Esophagus (tissue), 2 donors: ENCODE results near the gene ENTPD5. TPM values are rescaled to one million over a fixed set of nuclear protein-coding genes. Genes with fewer than 3 reads are reported as not detected.
"Not testable (repeated sequence)": the region's sequence is repeated elsewhere in the genome, so short reads cannot be mapped to it uniquely, and the experiment has no call there.

Experiments used
- H3K27ac ChIP-seq, 2 donors: one replicate each; pipeline ENCODE4 v1.5.1; 2013; ENCODE audit warnings: low read depth in 2 of 2, mild to moderate bottlenecking in 2 of 2, inconsistent platforms in 1 of 2, low read length in 1 of 2, moderate library complexity in 1 of 2
- H3K27me3 ChIP-seq, 2 donors: one replicate each; pipeline ENCODE4 v1.6.1; 2013; ENCODE audit warnings: low read length in 2 of 2, control low read depth in 1 of 2, mild to moderate bottlenecking in 1 of 2; ENCODE audit not compliant: insufficient read depth in 2 of 2, control insufficient read depth in 1 of 2
- H3K36me3 ChIP-seq, 2 donors: one replicate each; pipeline ENCODE4 v1.6.1; 2013; ENCODE audit warnings: low read length in 1 of 2; ENCODE audit not compliant: control insufficient read depth in 2 of 2, insufficient read depth in 2 of 2
- H3K4me1 ChIP-seq, 2 donors: one replicate each; pipeline ENCODE4 v1.6.1; 2013; ENCODE audit warnings: low read length in 1 of 2; ENCODE audit not compliant: control insufficient read depth in 2 of 2, insufficient read depth in 2 of 2
- H3K4me3 ChIP-seq, 2 donors: one replicate each; pipeline ENCODE4 v1.5.1; 2013; ENCODE audit warnings: low read length in 2 of 2, mild to moderate bottlenecking in 2 of 2, low read depth in 1 of 2, moderate library complexity in 1 of 2
- H3K9me3 ChIP-seq, 2 donors: one replicate each; pipeline ENCODE4 v1.6.1; 2013; ENCODE audit warnings: mild to moderate bottlenecking in 2 of 2, low read depth in 1 of 2, low read length in 1 of 2, moderate library complexity in 1 of 2; ENCODE audit not compliant: control insufficient read depth in 2 of 2, insufficient read depth in 1 of 2
- WGBS, 2 donors: extraction: QIAGEN DNeasy Blood & Tissue Kit; methylation state at CpG; one replicate each; pipeline ENCODE4 v1.1.7; 2013; 5-methylcytosine and 5-hydroxymethylcytosine counted together
- polyA plus RNA-seq, 2 donors: library from polyadenylated mRNA; stranded (reverse); fragments of 200-250 nt; gene quantifications; one replicate each; pipeline ENCODE4 v1.2.3, GENCODE V29; 2013
- donor health status: healthy with polysubstance abuse.
- donor health status: Bipolar disorder and iron deficiency.

The ENTPD5 gene
- polyA plus RNA-seq, 2 donors, result 8.1 to 8.3 TPM

DNA sequence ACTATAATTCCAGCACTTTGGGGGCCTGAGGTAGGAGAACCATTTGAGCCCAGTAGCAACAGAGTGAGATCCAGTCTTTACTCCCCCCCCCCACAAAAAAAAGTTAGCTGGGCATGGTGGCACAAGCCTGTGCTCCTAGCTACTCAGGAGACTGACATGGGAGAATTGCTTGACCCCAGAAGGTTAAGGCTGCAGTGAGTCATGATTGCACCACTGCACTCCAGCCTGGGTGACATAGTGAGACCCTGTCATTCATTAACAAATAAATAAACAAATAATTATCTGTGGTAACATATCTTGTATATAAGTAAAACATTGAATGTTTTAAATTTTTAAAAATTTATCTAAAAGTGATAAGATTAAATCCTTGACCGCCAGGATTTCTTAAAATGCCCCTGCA lies 4.8 kb downstream of the ENTPD5 start:
- Histone ChIP-seq H3K9me3 (no peaks in the 10 kb centered on the region), H3K27ac (no peak overlapping the region), H3K27me3 (no peaks in the 10 kb centered on the region), H3K4me3 (no peak overlapping the region), H3K4me1 (no peaks in the 10 kb centered on the region), H3K36me3 (peaks cover 0 to 2% of the 10 kb centered on the region in 2 donors)
- 67 to 93% methylated on average over 1 of the region's 1 CpG for WGBS, 2 donors

DNA sequence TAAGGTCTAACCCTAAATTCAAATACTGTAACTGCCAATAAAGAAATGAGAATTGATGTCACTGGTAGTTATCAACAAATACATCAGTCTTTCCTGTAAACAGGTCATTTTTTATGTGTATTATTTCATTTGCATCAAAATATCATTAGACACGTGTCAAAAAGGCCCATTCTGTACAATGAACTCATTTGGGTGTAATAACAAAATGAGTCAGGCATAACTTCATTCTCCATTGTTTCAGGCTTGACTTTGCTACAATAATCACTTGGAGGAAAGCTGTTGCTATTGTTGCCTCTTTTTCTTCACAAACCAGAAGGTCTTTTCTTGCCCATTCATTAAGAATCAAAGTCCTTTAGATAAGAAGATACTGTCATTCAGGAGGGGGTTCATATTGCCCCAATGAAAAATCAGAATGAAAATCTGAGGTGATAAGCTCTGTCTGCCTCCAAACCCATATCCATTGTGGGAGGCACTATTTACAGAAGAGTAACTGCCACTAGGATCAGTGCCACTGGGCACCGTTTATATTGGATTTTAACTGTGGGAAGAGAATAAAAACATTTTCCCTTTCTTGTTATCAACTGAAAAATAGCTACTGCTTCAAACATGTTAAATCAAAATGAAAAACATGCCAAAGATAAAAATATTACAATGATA lies 10.1 kb downstream of the ENTPD5 start:
- Histone ChIP-seq H3K36me3 (peaks cover 2 to 5% of the 10 kb centered on the region in 2 donors), H3K4me1 (no peaks in the 10 kb centered on the region), H3K27ac (no peak overlapping the region), H3K9me3 (no peaks in the 10 kb centered on the region), H3K4me3 (no peak overlapping the region), H3K27me3 (no peaks in the 10 kb centered on the region)
- 72 to 75% methylated on average over 2 of the region's 2 CpGs for WGBS, 2 donors

DNA sequence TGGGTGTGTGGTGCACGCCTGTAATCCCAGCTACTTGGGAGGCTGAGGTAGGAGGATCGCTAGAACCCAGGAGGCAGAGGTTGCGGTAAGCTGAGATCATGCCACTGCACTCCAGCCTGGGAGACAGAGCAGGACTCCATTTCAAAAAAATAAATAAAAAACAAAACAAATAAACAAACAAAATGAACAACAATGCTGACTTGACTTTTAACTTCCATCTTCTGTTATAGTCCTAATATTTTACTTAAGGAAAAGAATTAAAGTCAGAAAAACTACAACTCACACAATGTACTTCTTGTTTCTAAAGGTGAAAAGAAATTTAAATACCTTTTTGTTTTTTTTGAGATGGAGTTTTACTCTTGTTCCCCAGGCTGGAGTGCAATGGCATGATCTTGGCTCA lies 13.4 kb downstream of the ENTPD5 start:
- H3K4me3 ChIP-seq, H3K27me3 ChIP-seq, H3K36me3 ChIP-seq, H3K9me3 ChIP-seq, H3K4me1 ChIP-seq, H3K27ac ChIP-seq: not testable (repeated sequence)
- WGBS, 2 donors, result 96% methylated on average over 3 of the region's 3 CpGs

DNA sequence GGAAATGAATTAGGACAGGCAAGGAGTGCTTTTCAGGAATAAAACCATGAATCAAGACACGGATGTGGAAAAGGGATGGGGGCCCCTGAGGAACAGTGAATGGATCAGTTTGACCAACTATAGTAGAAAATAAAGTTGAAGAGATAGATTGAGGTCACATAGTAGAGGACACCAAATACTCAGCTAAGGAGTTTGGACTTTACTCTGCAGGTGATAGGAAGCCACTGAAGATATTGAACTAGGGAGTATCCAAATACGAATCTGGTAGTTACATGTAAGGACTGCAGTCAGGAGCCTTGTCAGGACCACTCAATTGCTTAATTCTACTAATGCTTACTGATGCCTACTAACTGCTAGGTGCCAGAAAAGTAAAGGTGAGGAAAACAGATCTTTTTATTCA lies 20.4 kb downstream of the ENTPD5 start:
- WGBS, 2 donors, result 73 to 91% methylated on average over 2 of the region's 2 CpGs
- H3K4me3 ChIP-seq, result no peak overlapping the region
- H3K36me3 ChIP-seq, result no peaks in the 10 kb centered on the region
- H3K4me1 ChIP-seq, result no peaks in the 10 kb centered on the region
- no peaks in the 10 kb centered on the region for H3K27me3 ChIP-seq
- no peak overlapping the region for H3K27ac ChIP-seq
- H3K9me3 ChIP-seq, result no peaks in the 10 kb centered on the region

DNA sequence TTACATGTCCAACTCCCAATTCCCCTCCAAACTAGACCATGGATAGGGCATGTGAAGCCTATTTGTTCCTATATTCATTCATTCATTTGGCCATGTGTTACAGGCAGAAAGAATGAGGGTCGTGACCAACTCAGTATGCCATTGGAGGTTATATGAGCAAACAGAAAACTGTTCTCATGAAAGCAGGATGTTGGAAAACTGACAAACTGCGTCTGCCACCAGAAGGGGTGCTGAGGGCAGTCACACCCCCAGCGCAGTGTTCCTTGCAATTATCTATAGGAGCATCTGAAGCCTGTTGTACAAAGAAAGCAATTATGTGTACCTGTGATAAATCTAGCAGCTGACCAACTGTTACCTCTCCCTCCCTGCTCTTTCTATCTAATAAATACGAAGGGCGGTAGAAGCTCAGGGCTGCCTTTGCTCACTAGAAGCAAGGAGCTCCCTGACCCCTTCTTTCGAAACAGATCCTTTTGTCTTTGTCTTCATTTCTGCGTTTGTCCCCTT lies 21.1 kb downstream of the ENTPD5 start:
- WGBS, 2 donors, result 73 to 85% methylated on average over 7 of the region's 7 CpGs
- Histone ChIP-seq H3K36me3 (no peaks in the 10 kb centered on the region), H3K27ac (no peak overlapping the region)

DNA sequence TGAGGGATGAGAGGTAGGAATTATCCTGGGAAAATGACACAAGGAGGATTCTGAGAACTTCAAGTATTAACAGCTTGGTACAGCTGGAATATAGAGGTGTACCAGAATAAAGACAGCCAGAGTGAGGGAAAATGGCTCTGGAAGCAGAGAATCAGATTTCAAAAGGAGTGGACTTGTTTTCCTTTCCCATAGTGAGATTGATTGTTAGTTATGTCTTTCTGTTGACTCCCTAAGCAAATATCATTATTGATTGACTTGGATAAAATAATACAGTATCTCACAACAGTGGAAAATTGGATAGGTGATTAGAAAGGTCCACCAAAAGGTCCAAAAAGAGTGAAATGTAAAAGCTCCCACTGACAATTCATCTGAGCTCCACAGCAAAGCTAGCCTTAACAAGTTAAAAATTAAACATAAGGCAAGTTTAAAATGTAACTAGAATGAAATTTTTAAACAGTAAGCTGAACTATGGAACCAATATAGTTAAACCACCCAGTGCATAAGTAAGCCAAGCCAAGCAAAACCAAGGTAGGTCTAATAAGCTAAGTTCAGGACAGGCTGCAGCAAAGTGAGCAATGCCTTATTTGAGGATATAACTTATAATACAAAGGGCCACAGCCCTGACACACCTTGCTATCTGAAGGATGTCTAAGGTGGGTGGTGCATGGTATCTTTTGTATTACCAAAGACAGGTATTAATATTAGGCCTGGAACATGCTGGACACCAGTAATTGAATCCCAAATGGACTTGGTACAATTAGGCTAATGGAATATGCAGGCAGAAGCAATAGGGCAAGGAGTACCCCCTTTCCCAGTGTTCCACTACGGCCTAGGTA lies 21.8 kb downstream of the ENTPD5 start:
- Histone ChIP-seq H3K4me1 (no peaks in the 10 kb centered on the region), H3K27me3 (no peaks in the 10 kb centered on the region), H3K9me3 (no peaks in the 10 kb centered on the region), H3K36me3 (no peaks in the 10 kb centered on the region), H3K27ac (no peak overlapping the region), H3K4me3 (no peak overlapping the region)
- 83 to 88% methylated on average over 1 of the region's 1 CpG for WGBS, 2 donors

More for the DNA sequence above, 21.1 kb downstream of the ENTPD5 start:
- Histone ChIP-seq H3K27me3 (no peaks in the 10 kb centered on the region), H3K4me1 (no peaks in the 10 kb centered on the region), H3K9me3 (no peaks in the 10 kb centered on the region), H3K4me3 (no peak overlapping the region)

DNA sequence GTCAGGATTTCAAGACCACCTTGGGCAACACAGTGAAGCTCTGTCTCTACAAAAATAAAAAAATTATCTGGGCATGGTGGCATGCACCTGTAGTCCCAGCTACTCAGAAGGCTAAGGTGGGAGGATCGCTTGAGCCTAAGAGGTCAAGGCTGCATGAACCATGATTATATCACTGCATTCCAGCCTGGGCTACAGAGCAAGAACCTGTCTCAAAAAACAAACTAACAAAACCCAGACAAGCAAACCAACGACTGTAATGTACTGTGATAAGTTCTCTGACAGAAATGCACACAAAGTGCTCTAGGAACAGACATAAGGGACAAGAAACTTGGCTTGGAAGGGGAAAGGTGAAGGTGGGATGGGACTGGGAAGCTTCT lies 22.4 kb downstream of the ENTPD5 start:
- no peaks in the 10 kb centered on the region for H3K4me1 ChIP-seq
- H3K27me3 ChIP-seq, result no peaks in the 10 kb centered on the region
- H3K27ac ChIP-seq, result no peak overlapping the region
- H3K4me3 ChIP-seq, result no peak overlapping the region
- H3K9me3 ChIP-seq, result no peaks in the 10 kb centered on the region
- H3K36me3 ChIP-seq, result no peaks in the 10 kb centered on the region
- WGBS, 2 donors, result 54 to 68% methylated on average over 2 of the region's 2 CpGs

DNA sequence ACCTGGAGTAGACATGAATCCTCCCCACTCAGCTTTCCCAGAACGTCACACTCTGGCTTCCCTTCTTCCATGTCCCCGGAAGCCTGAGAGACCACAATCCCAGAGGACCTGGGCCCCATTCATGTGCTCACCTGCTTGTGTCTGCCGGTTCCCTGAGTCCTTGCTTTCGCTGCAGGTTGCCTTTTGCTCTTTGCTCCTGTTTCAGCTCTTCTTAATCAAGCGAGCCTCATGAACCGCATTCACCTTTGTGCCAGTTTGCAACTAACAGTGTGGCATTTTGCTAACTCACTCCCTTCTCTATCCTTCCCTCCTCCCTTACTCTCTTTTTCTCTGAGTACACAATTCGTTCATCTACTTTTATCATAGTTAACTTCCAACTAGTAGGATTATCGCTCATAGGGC lies 23.1 kb downstream of the ENTPD5 start:
- Histone ChIP-seq H3K27me3 (no peaks in the 10 kb centered on the region), H3K9me3 (no peaks in the 10 kb centered on the region), H3K4me1 (no peaks in the 10 kb centered on the region), H3K27ac (no peak overlapping the region), H3K4me3 (no peak overlapping the region), H3K36me3 (no peaks in the 10 kb centered on the region)
- WGBS, 2 donors, result 81 to 93% methylated on average over 8 of the region's 8 CpGs

DNA sequence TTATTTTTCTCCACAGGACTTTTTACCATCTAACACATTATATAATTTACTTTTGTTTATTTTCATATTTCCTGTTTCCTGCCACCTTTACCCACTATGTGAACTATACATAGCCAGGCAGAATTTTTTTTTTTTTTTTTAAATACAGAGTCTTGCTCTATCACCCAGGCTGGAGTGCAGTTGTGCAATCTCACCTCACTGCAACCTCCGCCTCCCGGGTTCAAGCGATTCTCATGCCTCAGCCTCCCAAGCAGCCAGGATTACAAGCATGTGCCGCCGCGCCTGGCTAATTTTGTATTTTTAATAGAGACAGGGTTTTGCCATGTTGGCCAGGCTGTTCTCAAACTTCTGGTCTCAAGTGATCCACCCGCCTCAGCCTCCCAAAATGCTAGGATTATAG lies 24.2 kb downstream of the ENTPD5 start:
- not testable (repeated sequence) for H3K9me3 ChIP-seq, H3K36me3 ChIP-seq, H3K27me3 ChIP-seq, H3K4me1 ChIP-seq, H3K27ac ChIP-seq, H3K4me3 ChIP-seq
- 95% methylated on average over 7 of the region's 7 CpGs for WGBS, 2 donors

DNA sequence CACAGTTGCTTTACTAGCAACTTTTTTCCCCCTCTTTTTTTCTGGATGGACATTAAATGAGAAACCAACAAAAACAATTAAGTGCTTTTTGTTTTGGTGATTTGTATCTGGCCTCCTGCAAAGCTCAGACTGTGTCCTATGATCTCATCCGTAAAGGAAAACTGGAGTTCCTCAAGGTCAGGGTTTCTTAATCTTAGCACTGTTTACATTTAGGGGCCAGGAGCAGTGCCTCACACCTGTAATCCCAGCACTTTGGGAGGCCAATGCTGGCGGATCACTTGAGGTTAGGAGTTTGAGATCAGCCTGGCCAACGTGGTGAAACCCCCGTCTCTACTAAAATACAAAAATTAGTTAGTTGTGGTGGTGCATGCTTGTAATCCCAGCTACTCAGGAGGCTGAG lies 28.0 kb downstream of the ENTPD5 start:
- H3K4me3 ChIP-seq, result no peak overlapping the region
- 47 to 73% methylated on average over 4 of the region's 4 CpGs for WGBS, 2 donors
- H3K36me3 ChIP-seq, result peaks cover 0 to 2% of the 10 kb centered on the region in 2 donors
- no peaks in the 10 kb centered on the region for H3K27me3 ChIP-seq
- no peaks in the 10 kb centered on the region for H3K9me3 ChIP-seq
- no peak overlapping the region for H3K27ac ChIP-seq
- no peaks in the 10 kb centered on the region for H3K4me1 ChIP-seq
